Subcutaneous preadipocyte (primary cell): ENCODE data around the gene CD163L1. TPM values are rescaled to one million over a fixed set of nuclear protein-coding genes. Genes with fewer than 3 reads are reported as not detected.

Experiments used
- total RNA-seq: library from RNA; depleted of rRNA; stranded (reverse); fragments of >200 nt; gene quantifications from 2 replicates; pipeline ENCODE4 v1.2.3, GENCODE V29; 2012

Gene CD163L1
- under 0.01 and 0.73 TPM in 2 replicates for total RNA-seq

DNA sequence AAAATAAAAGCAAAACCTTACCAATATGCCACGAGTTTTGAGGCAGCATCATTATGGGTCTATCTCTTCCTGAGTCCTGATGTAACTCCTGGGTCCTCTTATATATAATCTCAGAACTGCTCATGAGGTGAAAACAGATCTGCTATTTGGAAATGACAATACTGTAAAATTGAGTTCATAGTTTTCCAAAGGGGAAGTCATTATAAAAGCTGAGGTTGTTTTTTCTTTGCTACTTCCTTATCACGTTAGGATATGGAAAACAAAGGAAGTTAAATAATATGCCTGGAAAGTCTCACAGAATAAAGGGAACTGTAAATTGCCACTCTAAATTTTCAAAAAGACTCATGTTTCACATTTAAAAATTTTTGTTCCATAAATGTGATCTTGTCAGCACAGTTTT lies at the start of gene CD163L1:
Gene CD163L1 (minus strand): TSS at position 78 of the 400 bp plus-strand sequence. CDS start 26 bp downstream, at position 52.

Other genes with a start within 250 kb of the CD163L1 start
- gene ACSM4, start 140.1 kb downstream of the CD163L1 start, total RNA-seq, result not detected in 2 replicates
- gene CD163, start 59.6 kb upstream of the CD163L1 start, total RNA-seq, result under 0.01 TPM in 2 replicates
- not detected in 2 replicates for gene APOBEC1, start 221.8 kb upstream of the CD163L1 start, total RNA-seq